IMR-90 (cell line): ENCODE measurements around the gene NOL4. TPM values are rescaled to one million over a fixed set of nuclear protein-coding genes. Genes with fewer than 3 reads are reported as not detected.

ENCODE experiments used
- ATAC-seq: fragments of 200-7000 bp; cut with Tn5 transposase; 2 replicates; pipeline ENCODE4 v1.9.1; 2020; ENCODE audit warnings: low read depth, mild to moderate bottlenecking, moderate library complexity
- BruUV-seq: library from RNA; stranded (reverse); fragments of 400-500 nt; replicated peaks from 2 replicates; lab custom pipeline; 2021; lab: Mats Ljungman, UMichigan
- CTCF ChIA-PET: fragments of 300-600 bp; formaldehyde crosslinking; extraction: SDS; loops from one replicate; lab custom pipeline; 2021; ENCODE audit warnings: antibody characterized with exemption; lab: Yijun Ruan, JAX
- POLR2A ChIA-PET: fragments of 300-600 bp; sonication (Branson Sonifier 250); formaldehyde crosslinking; loops from one replicate; lab custom pipeline; 2022; ENCODE audit warnings: antibody characterized with exemption; ENCODE audit not compliant: unreplicated experiment; lab: Charles Lee
- DNase-seq: peaks from one replicate; pipeline ENCODE4 v3.0.0; 2013
- H2AFZ ChIP-seq: replicated peaks from 2 replicates; pipeline ENCODE3; 2013; ENCODE audit warnings: low read length, mild to moderate bottlenecking; ENCODE audit not compliant: poor library complexity
- H2AK5ac ChIP-seq: 2 replicates; pipeline ENCODE4 v1.6.1; 2013; ENCODE audit warnings: low read depth, low read length, inconsistent platforms
- H2AK9ac ChIP-seq: replicated peaks from 2 replicates; pipeline ENCODE3; 2013; ENCODE audit warnings: mild to moderate bottlenecking, low read depth, low read length, moderate library complexity; ENCODE audit not compliant: poor library complexity
- H2BK120ac ChIP-seq: 2 replicates; pipeline ENCODE4 v1.6.1; 2013; ENCODE audit warnings: low read depth, low read length, inconsistent platforms
- H2BK15ac ChIP-seq: 3 replicates; pipeline ENCODE4 v1.6.1; 2013; ENCODE audit warnings: low read depth, low read length, inconsistent platforms
- H2BK20ac ChIP-seq: 2 replicates; pipeline ENCODE4 v1.6.1; 2013; ENCODE audit warnings: low read depth, mild to moderate bottlenecking, inconsistent platforms, low read length, moderate library complexity
- H2BK5ac ChIP-seq: 2 replicates; pipeline ENCODE4 v1.6.1; 2013; ENCODE audit warnings: mild to moderate bottlenecking, low read depth, low read length, inconsistent platforms; ENCODE audit not compliant: poor library complexity, severe bottlenecking
- H3K14ac ChIP-seq: replicated peaks from 2 replicates; pipeline ENCODE4 v1.6.1; 2013; ENCODE audit warnings: low read depth, low read length, inconsistent platforms
- H3K18ac ChIP-seq: 2 replicates; pipeline ENCODE4 v1.6.1; 2013; ENCODE audit warnings: low read depth, low read length, control low read depth
- H3K23ac ChIP-seq: 2 replicates; pipeline ENCODE4 v1.6.1; 2013; ENCODE audit warnings: low read depth, low read length, inconsistent platforms
- H3K27ac ChIP-seq: 2 replicates; pipeline ENCODE4 v1.5.1; 2013; ENCODE audit warnings: mild to moderate bottlenecking, control low read depth, low read length; ENCODE audit not compliant: insufficient read depth
- H3K27me3 ChIP-seq: 2 replicates; pipeline ENCODE4 v1.6.1; 2013; ENCODE audit warnings: low read length; ENCODE audit not compliant: control insufficient read depth, insufficient read depth
- H3K36me3 ChIP-seq: 2 replicates; pipeline ENCODE4 v1.6.1; 2013; ENCODE audit warnings: low read length, mixed read lengths; ENCODE audit not compliant: control insufficient read depth, insufficient read depth
- H3K4ac ChIP-seq: 2 replicates; pipeline ENCODE4 v1.6.1; 2013; ENCODE audit warnings: low read depth, low read length, inconsistent platforms
- H3K4me1 ChIP-seq: 2 replicates; pipeline ENCODE4 v1.6.1; 2013; ENCODE audit warnings: low read length, mixed read lengths; ENCODE audit not compliant: control insufficient read depth, insufficient read depth
- H3K4me2 ChIP-seq: 2 replicates; pipeline ENCODE4 v1.6.1; 2013; ENCODE audit warnings: low read depth, mild to moderate bottlenecking, control low read depth, low read length, moderate library complexity
- H3K4me3 ChIP-seq: 2 replicates; pipeline ENCODE4 v1.5.1; 2013; ENCODE audit warnings: low read depth, mild to moderate bottlenecking, control low read depth, low read length, moderate library complexity; ENCODE audit not compliant: insufficient read depth
- H3K56ac ChIP-seq: 2 replicates; pipeline ENCODE4 v1.6.1; 2013; ENCODE audit warnings: low read length, inconsistent platforms; ENCODE audit not compliant: insufficient read depth; ENCODE audit errors: extremely low read depth
- H3K79me1 ChIP-seq, 2 experiments: 2 replicates each; pipeline ENCODE4 v1.6.1; 2013; ENCODE audit warnings: low read length in 2 of 2, inconsistent platforms in 1 of 2, low read depth in 1 of 2
- H3K9ac ChIP-seq: 2 replicates; pipeline ENCODE4 v1.6.1; 2013; ENCODE audit warnings: low read depth, low read length, control low read depth
- H3K9me1 ChIP-seq: 2 replicates; pipeline ENCODE4 v1.6.1; 2013; ENCODE audit warnings: low read length, inconsistent platforms; ENCODE audit not compliant: insufficient read depth
- H3K9me3 ChIP-seq: 2 replicates; pipeline ENCODE4 v1.6.1; 2013; ENCODE audit warnings: low read length; ENCODE audit not compliant: control insufficient read depth, insufficient read depth
- H4K20me1 ChIP-seq: 2 replicates; pipeline ENCODE4 v1.6.1; 2013; ENCODE audit warnings: low read length, inconsistent platforms; ENCODE audit not compliant: insufficient read depth
- H4K5ac ChIP-seq: 2 replicates; pipeline ENCODE4 v1.6.1; 2013; ENCODE audit warnings: mild to moderate bottlenecking, low read depth, low read length, control low read depth
- H4K8ac ChIP-seq, 2 experiments: 2 replicates each; pipeline ENCODE4 v1.6.1; 2013; ENCODE audit warnings: low read depth in 2 of 2, low read length in 2 of 2, control low read depth in 1 of 2, inconsistent platforms in 1 of 2
- H4K91ac ChIP-seq: 2 replicates; pipeline ENCODE4 v1.6.1; 2013; ENCODE audit warnings: low read depth, low read length, inconsistent platforms; ENCODE audit not compliant: insufficient read depth
- BHLHE40 ChIP-seq: fragments of 150-350 bp; IDR thresholded peaks from 2 replicates; pipeline ENCODE4 v1.6.1; 2016; ENCODE audit warnings: mild to moderate bottlenecking, low read depth, low read length
- CEBPB ChIP-seq: IDR thresholded peaks from 2 replicates; pipeline ENCODE4 v1.6.1; 2012; ENCODE audit warnings: low read depth, low read length, improper control_type of control experiment
- CHD1 ChIP-seq: IDR thresholded peaks from 2 replicates; pipeline ENCODE4 v1.6.1; 2012; ENCODE audit warnings: low read depth, low read length, improper control_type of control experiment
- CTCF ChIP-seq: conservative IDR thresholded peaks from 2 replicates; pipeline ENCODE4 v1.5.1; 2012; ENCODE audit warnings: mild to moderate bottlenecking, low read depth, low read length, improper control_type of control experiment
- ELK1 ChIP-seq: fragments of 150-350 bp; IDR thresholded peaks from 2 replicates; pipeline ENCODE4 v1.6.1; 2016; ENCODE audit warnings: low read depth, mild to moderate bottlenecking, low read length, moderate library complexity, borderline replicate concordance
- FOS ChIP-seq: fragments of 150-350 bp; IDR thresholded peaks from 2 replicates; pipeline ENCODE4 v1.6.1; 2016; ENCODE audit warnings: low read depth, low read length
- MAFK ChIP-seq: IDR thresholded peaks from 2 replicates; pipeline ENCODE4 v1.6.1; 2012; ENCODE audit warnings: low read depth, low read length, improper control_type of control experiment
- MAZ ChIP-seq: IDR thresholded peaks from 2 replicates; pipeline ENCODE4 v1.6.1; 2012; ENCODE audit warnings: low read depth, mild to moderate bottlenecking, low read length, improper control_type of control experiment, moderate library complexity, borderline replicate concordance
- MXI1 ChIP-seq: IDR thresholded peaks from 2 replicates; pipeline ENCODE4 v1.6.1; 2012; ENCODE audit warnings: low read depth, mild to moderate bottlenecking, low read length, moderate library complexity, borderline replicate concordance
- NFE2L2 ChIP-seq: fragments of 150-350 bp; IDR thresholded peaks from 2 replicates; pipeline ENCODE4 v1.6.1; 2016; ENCODE audit warnings: low read depth, mild to moderate bottlenecking, low read length
- POLR2A ChIP-seq: IDR thresholded peaks from 2 replicates; pipeline ENCODE4 v1.6.1; 2012; ENCODE audit warnings: mild to moderate bottlenecking, low read depth, low read length
- RAD21 ChIP-seq: IDR thresholded peaks from 2 replicates; pipeline ENCODE4 v1.6.1; 2012; ENCODE audit warnings: low read length, improper control_type of control experiment
- RCOR1 ChIP-seq: IDR thresholded peaks from 2 replicates; pipeline ENCODE4 v1.6.1; 2012; ENCODE audit warnings: mild to moderate bottlenecking, low read length, improper control_type of control experiment; ENCODE audit not compliant: insufficient replicate concordance
- RFX5 ChIP-seq: IDR thresholded peaks from 2 replicates; pipeline ENCODE4 v1.8.0; 2012; ENCODE audit warnings: low read depth, mild to moderate bottlenecking, low read length, moderate library complexity
- SMC3 ChIP-seq: fragments of 150-350 bp; IDR thresholded peaks from 2 replicates; pipeline ENCODE4 v1.6.1; 2016; ENCODE audit warnings: low read depth, mild to moderate bottlenecking, antibody characterized with exemption, low read length, moderate library complexity
- USF2 ChIP-seq: fragments of 150-350 bp; IDR thresholded peaks from 2 replicates; pipeline ENCODE4 v1.6.1; 2017; ENCODE audit warnings: mild to moderate bottlenecking, antibody characterized with exemption, low read length, low read depth
- dilution Hi-C: fragments of 300-500 bp; cut with HindIII; formaldehyde crosslinking; loops from one replicate; pipeline ENCODE4 v1.14.3; 2018; ENCODE audit warnings: low sequenced_read_pairs; ENCODE audit not compliant: unreplicated experiment
- in situ Hi-C: fragments of 300-500 bp; cut with MboI; formaldehyde crosslinking; loops from 3 replicates; pipeline ENCODE4 v1.14.3; 2019; ENCODE audit warnings: low sequenced_read_pairs, inconsistent platforms, mixed read lengths
- intact Hi-C: fragments of 100-400 bp; cut with micrococcal nuclease; formaldehyde crosslinking; loops from 2 replicates; pipeline ENCODE4 v1.10.0; 2022
- polyA plus RNA-seq, 3 experiments: library from polyadenylated mRNA; depleted of rRNA; stranded (reverse); fragments of >200 nt; gene quantifications; 2 replicates each; pipeline ENCODE4 v1.2.3, GENCODE V29; 2012; ENCODE audit warnings: low replicate concordance in 1 of 3
- total RNA-seq: library from RNA; depleted of rRNA; stranded (reverse); fragments of >200 nt; gene quantifications from 2 replicates; pipeline ENCODE4 v1.2.3, GENCODE V29; 2012

Gene NOL4
- total and polyA plus RNA-seq, 2 of the 4 experiments (the other 2 are of a cell fraction): not detected

- H3K4me1 ChIP-seq: no peaks in the 10 kb centered on the region
- DNase-seq (no peak), ATAC-seq (no peak)
- no peaks in the 10 kb centered on the region for H4K20me1 ChIP-seq
- H3K18ac ChIP-seq: no peak overlapping the region
- no peak overlapping the region for H4K8ac ChIP-seq
- no peaks in the 10 kb centered on the region for H3K79me1 ChIP-seq
- no peak overlapping the region for H3K4ac ChIP-seq
- H2AK9ac ChIP-seq: no peak overlapping the region
- no peak overlapping the region for H3K9ac ChIP-seq
- no peaks in the 10 kb centered on the region for H3K9me1 ChIP-seq
- H3K14ac ChIP-seq: no peak overlapping the region
- ChIA-PET CTCF (no interaction called here), POLR2A (no interaction called here)
- H3K23ac ChIP-seq: no peak overlapping the region
- no peak overlapping the region for H2BK120ac ChIP-seq
- no peaks in the 10 kb centered on the region for H3K27me3 ChIP-seq
- no peak overlapping the region for H4K5ac ChIP-seq
- H3K4me2 ChIP-seq: no peak overlapping the region
- no peaks in the 10 kb centered on the region for H3K36me3 ChIP-seq
- H4K91ac ChIP-seq: no peak overlapping the region
- BruUV-seq: no TSS peak
- no peak overlapping the region for H3K4me3 ChIP-seq
- H3K27ac ChIP-seq: no peak overlapping the region
- H2BK15ac ChIP-seq: no peak overlapping the region
- H3K9me3 ChIP-seq: no peaks in the 10 kb centered on the region
- no peak for TF ChIP-seq NFE2L2
- TF ChIP-seq BHLHE40: no peak
- TF ChIP-seq POLR2A: no peak
- no peak for TF ChIP-seq ELK1
- TF ChIP-seq RFX5: no peak
- no peak for TF ChIP-seq CHD1
- no peak for TF ChIP-seq CTCF
- TF ChIP-seq CEBPB: no peak
- no peak for TF ChIP-seq SMC3
- TF ChIP-seq MAZ: no peak
- no peak for TF ChIP-seq FOS
- TF ChIP-seq RCOR1: no peak
- no peak for TF ChIP-seq MAFK
- TF ChIP-seq RAD21: no peak
- no peak for TF ChIP-seq USF2
- TF ChIP-seq MXI1: no peak
- in situ Hi-C loops (no loop called here), intact Hi-C loops (no loop called here), dilution Hi-C loops (no loop called here)
- no peak overlapping the region for H2AFZ ChIP-seq
- H2BK5ac ChIP-seq: no peak overlapping the region
- no peak overlapping the region for H3K56ac ChIP-seq
- no peak overlapping the region for H2BK20ac ChIP-seq
- no peak overlapping the region for H2AK5ac ChIP-seq
Measured at GRCh38 chr18:34196256-34196655, 28.5 kb downstream of the NOL4 start.
